ENCODE data around the gene GNPDA1. TPM values are rescaled to one million over a fixed set of nuclear protein-coding genes. Genes with fewer than 3 reads are reported as not detected.
"Not testable (repeated sequence)": the region's sequence is repeated elsewhere in the genome, so short reads cannot be mapped to it uniquely, and the experiment has no call there.

Gene GNPDA1
- total RNA-seq = 20.3 TPM

DNA sequence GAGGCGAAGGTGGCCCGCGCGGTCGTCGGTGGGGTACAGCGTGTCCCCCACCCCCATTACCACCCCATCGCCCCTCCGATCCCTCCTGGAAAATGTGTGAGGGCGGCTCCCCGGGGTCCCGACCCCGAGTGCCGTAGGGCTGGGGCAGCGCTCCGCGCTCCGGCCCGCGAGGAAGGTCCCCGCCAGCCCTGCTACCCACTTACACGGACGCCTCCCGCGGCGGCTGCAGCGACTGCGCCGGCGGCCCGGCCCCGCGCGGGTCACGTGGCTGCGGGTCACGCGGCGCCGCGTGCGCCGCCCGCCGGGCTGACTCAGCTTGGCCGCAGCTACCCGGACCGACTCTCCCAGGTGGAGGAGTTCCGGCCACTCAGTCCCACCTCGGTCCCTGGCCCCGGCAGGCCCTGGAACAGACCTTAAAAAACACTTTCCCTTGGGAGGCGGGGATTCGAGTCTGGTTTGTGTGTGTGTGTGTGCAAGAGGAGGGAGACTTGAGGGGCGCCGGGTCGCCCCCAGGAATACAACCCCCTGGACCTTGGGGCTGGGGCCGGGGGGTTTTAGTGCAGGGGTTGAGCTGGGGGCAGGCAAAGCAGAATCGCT lies at the start of gene GNPDA1:
TSS of gene GNPDA1 (minus strand) at position 236 of the 597 bp plus-strand sequence. CDS start 992 bp downstream, outside the sequence.
- DNase-seq = peak; percentile 66

DNA sequence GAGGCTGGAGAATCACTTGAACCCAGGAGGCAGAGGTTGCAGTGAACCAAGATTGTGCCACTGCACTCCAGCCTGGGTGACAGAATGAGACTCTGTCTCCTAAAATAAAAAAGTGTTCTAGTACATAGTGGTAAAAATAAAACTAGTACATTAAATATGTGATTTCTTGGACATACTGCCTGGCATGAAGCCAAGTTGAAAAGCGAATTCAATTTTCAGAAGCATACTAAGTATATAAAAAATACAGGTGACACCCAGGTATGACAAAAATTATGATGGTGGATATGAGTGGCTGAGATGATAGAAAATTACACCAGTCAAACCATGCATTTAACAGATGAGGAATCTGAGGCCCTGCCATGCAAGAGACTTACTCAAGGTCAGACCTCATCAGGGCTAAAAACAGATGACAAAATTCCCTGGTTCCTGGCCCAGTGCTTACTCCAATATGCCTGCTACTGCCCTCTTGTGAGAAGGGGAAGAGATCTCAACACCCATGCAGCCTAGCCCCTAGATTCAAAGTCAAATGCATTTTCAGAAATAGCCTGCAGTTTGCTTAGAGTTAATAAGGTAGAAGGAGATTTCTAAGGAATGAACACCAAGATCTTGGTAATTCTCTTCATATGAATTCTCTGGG lies 46.6 kb upstream of the GNPDA1 start:
- DNase-seq = no peak

DNA sequence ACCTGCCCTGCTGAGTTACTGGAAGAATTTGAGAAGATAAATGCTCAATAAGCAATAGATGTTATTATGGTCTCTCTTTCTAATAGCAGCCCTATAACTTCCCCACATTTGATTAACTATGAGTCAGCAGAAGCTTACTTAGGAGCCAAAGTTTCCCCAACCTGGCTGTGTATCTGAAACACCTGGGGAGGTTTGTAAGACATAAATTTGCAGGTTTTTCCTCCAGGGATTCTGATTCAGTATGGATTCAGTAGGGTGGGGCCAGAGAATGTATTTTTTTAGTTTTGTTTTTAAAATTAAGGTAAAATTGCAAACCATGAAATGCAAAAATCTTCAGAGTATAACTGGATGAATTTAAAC lies 44.9 kb upstream of the GNPDA1 start:
- no peak for DNase-seq

DNA sequence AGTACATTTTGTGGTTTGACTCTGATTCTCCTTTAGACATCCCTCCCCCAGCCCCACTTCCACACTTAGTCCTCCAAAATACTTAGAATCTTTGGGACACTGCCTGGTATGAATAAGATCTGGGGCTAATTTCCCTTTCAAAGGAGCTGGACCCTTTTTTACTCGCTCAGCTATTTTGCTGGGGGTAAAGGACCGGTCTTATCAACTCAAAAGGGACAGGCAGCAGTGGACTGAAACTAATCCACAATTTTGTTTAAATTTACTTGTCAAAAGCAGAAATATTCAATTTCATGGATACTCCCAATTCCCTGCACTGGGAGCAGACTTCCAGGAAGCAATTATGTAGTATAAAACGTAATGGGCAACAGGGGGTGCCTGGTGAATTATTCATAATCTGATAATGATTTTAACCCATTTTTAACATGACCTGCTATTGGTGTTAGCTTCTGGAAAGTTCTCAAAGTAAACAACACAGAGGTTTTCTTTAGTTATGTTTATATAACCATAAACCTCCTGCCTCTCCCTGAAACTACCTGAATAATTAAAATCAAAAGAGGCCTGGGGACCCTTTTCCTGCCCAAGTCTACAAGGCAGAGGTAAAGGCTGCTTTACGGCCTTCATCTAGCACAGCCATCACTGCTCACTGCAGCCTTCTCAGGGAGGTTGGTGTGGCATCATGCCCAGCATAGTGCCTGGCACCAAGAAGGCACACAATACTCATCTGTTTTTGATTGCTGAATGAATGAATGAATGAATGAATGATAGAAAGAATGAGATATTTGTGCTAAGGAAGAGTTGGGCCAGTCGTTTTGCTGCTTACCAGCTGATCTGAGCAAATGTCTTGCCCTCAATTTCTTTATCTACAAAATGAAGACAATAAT lies 44.2 kb upstream of the GNPDA1 start:
- no peak for DNase-seq

DNA sequence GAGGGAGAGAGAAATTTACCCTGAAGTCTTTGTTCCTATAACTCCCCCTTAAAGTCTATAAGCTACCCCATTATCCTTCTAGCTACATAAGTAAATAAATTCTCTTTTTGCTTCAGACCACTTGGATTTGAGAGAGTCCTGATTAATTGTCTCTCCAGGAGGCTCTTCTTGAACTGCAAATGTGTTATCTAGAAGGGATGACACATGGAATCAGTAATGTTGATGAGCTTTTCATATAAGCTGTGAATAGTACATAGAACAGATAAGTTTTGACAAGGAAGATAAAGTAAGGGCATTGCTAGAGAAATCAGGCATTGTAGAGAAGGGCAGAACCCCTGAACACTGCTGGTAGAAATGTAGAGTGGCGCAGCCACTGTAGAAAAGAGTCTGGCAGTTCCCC lies 42.5 kb upstream of the GNPDA1 start:
- DNase-seq = no peak

DNA sequence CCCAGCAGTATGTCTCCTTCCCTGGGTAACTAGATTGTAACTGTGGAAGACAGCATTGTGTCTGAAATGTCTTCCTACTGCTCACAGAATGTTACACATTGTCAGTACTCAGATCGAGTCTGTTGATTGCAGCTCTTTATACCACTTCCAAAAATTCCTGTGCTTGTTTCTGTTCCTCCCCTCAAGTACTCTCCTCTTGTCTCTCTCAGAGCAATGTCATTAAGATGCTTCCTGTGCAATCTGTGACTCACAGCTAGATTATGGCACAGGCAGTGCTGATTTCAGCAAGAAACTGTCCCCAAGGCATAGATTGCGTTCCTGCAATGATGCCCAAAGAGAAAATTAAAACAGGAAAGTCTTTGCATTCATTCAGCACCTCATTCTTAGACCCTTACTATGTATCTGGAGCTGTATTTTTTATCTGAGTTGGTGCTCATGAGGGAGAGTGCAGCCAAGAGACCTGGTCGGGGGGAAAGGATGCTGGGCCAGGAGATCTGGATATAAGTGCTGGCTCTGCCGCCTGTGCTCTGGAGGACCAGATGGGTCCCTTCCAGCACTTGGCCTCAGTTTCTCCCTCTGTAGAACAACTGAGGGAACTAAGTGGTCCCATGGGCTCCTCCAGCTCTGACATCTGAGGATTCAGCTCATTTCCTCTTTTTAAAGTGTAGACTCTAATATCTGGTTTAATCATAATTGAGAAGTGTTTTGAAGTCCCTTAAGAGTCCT lies 40.8 kb upstream of the GNPDA1 start:
- peak; percentile 37 for DNase-seq

DNA sequence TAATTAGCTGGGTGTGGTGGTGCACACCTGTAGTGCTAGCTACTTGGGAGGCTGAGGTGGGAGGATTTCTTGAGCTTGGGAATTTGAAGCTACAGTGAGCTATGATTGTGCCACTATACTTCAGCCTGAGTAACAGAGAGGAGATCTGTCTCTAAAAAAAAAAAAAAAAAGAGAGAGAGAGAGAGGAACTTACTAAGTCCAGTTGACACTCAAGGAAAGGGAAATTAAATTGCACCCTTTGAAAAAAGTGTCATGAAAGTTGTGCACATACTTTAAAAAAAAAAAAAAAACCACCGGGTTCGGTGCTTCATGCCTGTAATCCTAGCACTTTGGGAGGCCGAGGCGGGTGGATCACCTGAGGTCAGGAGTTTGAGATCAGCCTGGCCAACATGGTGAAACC lies 39.2 kb upstream of the GNPDA1 start:
- not testable (repeated sequence) for DNase-seq

DNA sequence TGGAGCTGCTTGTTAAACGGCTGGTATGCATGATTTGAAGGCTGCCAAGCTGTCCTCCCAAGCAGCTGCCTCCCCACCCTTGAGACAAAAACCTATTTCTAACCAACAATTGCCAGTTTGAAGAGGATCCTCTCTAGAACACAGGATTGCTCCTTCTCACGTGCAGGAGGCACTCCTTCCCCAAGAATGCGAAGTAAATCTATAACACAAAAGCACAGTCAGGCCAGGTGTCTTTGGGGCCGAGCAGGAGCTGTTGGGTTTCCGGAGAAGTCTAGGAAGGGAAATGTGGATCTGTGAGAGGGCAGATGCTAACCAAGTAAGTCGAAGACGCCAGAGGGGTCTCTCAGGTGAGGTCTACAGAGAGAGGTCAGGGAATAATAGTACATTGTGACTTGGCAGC lies 35.4 kb upstream of the GNPDA1 start:
- DNase-seq = no peak

DNA sequence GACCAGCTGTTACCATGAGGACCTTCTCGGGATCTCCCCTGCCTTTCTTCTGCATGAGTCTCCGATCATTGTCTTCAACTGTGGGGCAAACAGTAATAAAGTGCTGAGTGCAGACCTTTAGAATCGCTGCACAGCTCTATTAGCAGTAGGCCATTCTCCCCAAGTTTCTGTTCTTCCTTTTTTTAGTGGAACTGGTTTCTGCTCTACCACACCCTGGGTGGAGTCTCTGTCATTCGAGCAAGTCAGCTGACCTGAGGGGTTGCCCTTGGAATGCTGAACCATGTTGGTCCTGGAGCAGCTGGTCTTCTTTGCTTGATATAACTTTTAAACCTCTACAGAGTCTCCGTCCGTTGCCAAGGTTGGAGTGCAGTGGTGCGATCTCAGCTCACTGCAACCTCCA lies 33.4 kb upstream of the GNPDA1 start:
- DNase-seq = no peak

DNA sequence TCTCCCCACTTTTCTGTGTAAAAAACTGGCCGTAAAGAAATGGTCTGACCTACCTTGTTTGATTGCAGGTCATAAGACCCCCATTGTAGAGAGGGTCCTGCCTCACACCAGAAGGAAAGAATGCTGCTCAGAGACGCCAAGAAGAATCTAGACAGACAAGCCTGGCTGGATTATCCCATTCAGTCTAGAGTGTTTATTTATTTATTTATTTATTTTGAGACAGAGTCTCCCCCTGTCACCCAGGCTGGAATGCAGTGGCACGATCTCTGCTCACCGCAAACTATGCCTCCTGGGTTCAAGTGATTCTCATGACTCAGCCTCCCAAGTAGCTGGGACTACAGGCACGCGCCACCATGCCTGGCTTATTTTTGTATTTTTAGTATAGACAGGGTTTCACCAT lies 28.1 kb upstream of the GNPDA1 start:
- DNase-seq = not testable (repeated sequence)

DNA sequence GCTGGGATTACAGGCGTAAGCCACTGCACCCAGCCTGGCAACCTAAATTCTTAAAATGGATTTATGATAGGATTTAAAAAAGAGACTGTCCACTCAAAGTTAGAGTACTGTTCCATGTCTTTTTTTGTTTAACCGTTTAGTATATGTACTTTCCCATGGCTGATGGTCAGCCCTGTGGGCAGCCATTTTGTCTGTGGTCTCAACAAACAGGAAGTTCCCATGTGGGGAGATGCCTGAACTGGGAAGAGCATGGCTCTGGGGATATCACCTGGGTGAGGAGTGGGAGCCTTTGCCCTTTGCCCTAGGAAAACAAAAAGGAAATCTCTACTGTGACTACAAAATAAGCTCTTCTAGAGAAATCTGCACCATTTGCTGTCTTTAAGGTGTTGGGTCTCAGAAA lies 27.5 kb upstream of the GNPDA1 start:
- DNase-seq = no peak

DNA sequence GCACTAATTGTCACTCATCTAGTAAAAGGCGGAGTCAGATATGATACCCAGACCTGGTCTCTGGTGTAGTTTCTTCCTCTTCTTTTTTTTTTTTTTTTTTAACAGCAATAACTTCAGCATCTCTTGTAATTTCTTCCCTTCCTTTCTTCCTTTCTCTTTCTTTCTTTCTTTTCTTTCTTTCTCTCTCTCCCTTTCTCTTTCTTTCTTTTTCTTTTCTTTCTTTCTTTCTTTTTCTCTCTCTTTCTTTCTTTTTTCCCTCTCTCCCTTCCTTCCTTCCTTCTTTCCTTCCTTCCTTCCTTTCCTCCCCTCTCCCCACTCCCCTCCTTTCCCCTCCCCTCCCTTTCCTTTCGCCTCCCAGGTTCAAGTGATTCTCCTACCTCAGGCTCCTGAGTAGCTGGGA lies 25.9 kb upstream of the GNPDA1 start:
- DNase-seq = no peak

DNA sequence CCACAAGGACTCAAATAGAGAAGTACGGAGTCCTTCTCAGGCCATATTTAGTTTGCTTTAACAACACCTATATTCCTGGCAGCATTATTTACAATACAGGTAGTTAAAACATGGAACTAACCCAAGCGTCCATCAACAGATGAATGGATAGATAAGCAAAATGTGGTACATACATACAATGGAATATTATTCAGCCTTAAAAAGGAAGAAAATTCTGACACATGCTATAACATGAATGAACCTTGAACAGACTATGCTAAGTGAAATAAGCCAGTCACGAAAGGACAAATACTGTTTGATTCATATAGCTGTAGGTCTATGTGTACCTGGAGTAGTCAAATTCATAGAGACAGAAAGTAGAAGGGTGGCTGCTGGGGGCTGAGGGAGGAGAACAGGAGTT lies 24.8 kb upstream of the GNPDA1 start:
- DNase-seq = not testable (repeated sequence)

DNA sequence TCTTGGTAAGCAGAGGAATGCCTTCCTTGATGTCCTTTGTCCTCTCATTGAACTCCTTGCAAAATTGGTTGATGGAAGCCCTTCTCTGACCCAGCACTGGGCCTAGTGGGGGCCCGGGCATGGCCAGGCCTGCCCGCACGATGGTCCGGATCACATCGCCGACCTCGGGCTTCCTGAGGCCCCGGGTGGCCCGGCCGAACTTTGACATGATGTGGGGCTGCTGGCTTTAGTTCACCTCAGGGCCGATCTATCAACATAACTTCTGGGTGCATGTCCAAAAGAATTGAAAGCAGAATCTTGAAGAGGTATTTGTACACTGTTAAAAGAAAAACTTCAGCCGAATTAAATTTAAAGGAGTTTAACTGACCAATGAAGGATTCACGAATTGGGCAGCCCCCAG lies 24.1 kb upstream of the GNPDA1 start:
- no peak for DNase-seq

DNA sequence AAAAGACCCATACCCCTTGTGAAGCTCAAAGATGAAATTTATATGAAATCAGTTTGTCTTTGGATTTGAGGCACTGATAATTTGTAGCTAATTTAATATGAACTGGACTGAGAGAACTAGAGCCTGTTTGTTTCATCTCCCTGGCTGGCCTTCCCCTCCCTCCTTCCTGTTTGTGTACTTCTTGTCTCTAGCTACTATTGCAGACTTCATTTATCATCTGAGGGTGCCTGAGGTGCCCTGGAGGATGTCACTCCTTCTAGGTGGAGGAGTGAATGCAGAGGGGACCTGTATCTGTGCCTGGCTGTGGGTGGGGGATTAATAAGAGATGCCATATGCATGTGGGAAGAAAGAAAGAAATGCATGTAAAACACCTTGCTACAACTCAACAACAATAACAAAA lies 22.2 kb upstream of the GNPDA1 start:
- no peak for DNase-seq

DNA sequence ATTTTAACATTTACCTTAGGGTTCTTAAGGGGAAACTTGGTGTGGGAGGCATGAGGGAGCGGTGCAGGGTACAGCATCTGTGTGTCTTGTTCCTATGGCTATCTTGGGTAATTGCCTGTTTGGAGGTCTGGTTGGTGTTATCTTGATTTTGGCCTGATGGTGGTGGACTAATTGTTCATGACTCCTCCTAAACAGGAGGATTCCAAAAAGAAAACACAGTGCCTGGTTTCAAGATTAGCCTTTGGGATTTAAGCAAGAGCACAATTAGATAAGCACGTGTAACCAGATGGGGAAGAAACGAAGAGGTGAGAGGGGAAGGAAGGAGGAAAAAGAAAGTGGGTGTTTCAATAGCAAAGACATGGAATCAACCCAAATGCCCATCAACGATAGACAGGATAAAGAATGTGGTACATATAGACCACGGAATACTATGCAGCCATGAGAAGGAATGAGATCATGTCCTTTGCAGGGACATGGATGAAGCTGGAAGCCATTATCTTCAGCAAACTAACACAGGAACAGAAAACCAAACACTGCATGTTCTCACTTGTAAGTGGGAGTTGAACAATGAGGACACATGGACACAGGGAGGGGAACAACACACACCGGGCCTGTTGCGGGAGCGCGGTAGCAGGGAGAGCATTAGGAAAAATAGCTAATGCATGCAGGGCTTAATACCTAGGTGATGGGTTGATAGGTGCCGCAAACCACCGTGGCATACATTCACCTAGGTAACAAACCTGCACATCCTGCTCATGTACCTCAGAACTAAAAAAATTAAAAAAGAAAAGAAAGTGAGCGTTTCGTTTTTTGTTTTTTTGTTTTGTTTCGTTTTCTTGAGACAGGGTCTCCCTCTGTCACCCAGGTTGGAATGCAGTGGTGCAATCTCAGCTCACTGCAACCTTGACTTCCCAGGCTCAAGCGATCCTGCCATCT lies 21.1 kb upstream of the GNPDA1 start:
- not testable (repeated sequence) for DNase-seq

DNA sequence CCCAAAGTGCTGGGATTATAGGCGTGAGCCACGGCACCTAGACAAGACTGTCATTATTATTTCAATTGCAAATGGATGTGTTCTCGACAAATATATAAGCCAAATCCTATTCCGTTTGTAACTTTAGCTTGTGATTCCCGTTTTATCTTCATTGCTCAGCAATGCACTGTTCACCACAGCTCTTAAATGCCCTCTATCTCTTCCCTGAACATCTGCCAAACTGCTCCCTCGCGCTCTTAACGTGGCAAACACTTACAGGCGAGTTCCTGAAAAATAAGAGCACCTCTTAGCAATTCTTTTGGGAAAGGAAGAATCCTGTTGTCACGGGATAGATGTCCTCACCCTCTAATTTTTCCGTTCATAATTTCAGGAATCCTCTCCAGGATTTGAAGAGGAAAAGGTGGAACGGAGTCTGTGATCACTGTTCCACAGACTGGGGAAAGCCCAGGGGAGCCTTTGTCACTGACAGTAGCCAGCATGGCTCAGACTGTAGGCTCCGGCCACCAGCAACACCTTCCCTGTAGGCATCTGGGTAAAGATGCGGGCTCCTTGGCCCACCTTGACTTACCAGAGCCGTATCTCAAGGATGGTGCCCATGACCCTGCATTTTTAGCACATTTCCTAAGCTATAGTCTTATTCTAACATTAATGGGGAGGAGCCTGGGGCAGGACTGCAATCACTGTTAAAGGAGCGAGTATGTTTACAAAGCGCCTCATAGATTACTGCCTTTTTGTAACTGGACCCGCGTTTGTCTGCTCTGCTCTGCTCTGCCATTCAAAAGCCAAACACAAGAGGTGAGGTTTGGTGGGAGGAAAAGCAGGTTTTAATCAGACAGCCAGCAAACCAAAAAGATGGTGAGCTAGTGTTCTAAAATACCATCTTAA lies 20.2 kb upstream of the GNPDA1 start:
- DNase-seq = no peak

DNA sequence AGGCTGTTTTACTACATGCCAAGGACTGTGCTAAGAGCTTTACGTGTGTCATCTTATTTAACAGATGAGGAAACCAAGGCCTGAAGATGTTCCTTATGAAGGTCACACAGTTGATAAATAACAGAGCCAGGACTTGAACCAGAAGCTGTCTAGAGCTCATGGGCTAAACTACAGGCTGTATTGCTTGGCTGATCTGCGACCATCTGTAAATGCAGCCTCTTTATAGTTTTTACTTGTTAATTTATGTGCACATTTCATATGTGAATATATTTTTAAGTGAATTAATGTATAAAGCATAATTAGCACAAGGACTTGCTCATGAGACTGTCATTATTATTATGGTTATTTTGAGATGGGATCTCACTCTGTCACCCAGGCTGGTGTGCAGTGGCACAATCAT lies 19.3 kb upstream of the GNPDA1 start:
- DNase-seq = no peak

DNA sequence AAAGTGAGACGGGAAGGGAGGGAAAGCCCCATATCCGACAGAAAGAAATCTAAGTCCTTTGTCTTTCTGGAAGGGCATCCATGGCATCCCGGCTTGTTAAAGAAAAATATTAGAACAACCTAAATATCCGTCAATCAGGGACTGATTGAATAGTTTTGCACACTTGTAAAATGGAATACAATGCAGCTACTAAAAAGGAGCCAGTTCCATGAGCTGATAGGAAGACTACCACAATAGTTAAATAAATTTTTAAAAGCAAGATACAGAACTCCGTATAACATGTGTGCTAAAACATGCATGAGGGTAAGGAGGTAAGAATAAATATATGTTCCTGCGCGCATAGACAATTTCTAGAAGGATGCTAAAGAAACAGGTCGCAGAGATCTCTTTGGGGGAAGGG lies 12.8 kb upstream of the GNPDA1 start:
- no peak for DNase-seq

DNA sequence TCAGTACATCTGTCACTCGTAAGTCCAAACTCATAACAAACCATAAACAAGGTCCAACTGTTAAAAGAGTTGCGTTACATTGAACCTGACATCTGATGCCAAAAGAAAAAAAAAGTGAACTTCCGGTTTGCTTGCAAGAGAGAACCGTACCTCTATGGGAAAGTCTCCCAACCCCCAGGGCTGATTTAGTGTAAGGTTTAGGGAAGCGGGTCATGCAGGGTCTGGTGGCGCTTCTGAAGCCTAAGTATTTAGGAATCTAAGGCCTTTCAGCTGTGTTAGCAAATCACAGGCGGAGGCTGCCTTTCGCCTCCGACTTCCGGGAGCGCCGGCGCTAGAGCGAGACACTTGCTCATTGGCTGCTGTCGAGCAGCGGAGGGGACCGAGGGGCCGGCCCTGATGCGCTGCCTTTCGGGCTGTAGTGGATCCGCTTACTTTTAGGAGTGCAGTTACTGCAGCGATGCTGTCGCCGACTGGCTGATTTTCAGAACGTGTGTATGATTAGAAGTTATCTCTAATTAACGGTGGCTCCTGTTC lies 12.0 kb upstream of the GNPDA1 start:
- peak; percentile 89 for DNase-seq
